ENCODE measurements around the gene JAK1. TPM values are rescaled to one million over a fixed set of nuclear protein-coding genes. Genes with fewer than 3 reads are reported as not detected.

The JAK1 gene
- total RNA-seq, 1 experiment from 2014 or later = 130 TPM

DNA sequence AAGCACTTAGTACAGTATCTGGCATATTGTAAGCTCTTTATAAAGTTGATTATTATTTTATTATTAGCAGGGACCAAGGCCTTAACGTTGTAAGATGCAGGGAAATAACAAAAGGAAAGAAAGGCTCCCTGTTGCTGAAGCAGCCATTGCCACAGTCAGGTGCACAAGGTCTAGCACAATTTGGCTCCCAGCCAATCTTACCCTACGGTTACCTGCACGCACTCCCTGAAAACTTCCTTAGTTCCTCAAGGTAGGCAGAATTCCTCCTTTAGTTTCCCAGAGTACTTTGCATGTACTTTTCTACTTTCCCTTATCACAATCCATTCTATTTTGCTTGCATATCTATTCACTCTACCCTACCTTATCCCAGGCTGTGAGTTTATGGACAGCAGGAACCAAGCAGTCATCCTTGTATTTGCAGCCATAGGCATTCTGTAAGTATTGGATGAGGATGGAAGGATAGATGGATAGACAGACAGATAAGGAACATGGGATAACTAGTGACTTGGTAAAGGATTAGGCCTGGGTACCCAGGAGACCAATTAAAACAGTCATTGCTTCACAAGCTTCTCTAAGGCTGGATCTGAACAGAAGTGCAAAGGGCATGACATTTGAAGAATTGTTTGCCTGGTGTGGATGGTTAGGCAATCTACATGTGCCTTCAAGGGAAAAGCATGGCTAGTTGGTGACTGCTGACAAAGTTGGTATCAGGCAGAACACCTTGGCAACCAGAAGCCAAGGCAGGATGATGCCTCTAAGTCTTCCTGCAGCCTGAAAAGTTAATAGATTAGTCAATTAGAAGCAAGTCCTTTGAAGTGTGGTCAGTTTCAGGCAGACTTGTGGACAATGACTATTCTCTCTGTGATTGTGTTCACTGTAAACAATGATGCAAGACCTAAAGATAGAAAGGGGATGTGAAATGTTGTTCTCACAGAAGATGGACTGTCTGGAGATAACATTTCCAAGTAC is 20.8 kb upstream of the JAK1 start:
- no TSS peak for BruUV-seq (replicated peaks)
- Mint-ChIP-seq H3K9me3 (ENCODE audit: low read depth, unreplicated experiment) (no peaks in the 10 kb centered on the region), H3K4me1 (ENCODE audit: low read depth, unreplicated experiment) (peaks cover 38% of the 10 kb centered on the region), H3K36me3 (ENCODE audit: insufficient read depth, unreplicated experiment) (peaks cover 7% of the 10 kb centered on the region), H3K27ac (ENCODE audit: unreplicated experiment) (no peak overlapping the region), H3K27me3 (ENCODE audit: unreplicated experiment) (no peaks in the 10 kb centered on the region), H3K4me3 (ENCODE audit: low read depth, unreplicated experiment) (no peak overlapping the region)
- CTCF ChIA-PET = no interaction called here
- peak; percentile 30 for DNase-seq
- intact Hi-C loops (cut with micrococcal nuclease; ENCODE audit: unreplicated experiment) = no loop called here
- TF ChIP-seq, protein P1, sequence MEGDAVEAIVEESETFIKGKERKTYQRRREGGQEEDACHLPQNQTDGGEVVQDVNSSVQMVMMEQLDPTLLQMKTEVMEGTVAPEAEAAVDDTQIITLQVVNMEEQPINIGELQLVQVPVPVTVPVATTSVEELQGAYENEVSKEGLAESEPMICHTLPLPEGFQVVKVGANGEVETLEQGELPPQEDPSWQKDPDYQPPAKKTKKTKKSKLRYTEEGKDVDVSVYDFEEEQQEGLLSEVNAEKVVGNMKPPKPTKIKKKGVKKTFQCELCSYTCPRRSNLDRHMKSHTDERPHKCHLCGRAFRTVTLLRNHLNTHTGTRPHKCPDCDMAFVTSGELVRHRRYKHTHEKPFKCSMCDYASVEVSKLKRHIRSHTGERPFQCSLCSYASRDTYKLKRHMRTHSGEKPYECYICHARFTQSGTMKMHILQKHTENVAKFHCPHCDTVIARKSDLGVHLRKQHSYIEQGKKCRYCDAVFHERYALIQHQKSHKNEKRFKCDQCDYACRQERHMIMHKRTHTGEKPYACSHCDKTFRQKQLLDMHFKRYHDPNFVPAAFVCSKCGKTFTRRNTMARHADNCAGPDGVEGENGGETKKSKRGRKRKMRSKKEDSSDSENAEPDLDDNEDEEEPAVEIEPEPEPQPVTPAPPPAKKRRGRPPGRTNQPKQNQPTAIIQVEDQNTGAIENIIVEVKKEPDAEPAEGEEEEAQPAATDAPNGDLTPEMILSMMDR (IDR thresholded peaks at IDR 0.05; ENCODE audit: unreplicated experiment) = no peak

DNA sequence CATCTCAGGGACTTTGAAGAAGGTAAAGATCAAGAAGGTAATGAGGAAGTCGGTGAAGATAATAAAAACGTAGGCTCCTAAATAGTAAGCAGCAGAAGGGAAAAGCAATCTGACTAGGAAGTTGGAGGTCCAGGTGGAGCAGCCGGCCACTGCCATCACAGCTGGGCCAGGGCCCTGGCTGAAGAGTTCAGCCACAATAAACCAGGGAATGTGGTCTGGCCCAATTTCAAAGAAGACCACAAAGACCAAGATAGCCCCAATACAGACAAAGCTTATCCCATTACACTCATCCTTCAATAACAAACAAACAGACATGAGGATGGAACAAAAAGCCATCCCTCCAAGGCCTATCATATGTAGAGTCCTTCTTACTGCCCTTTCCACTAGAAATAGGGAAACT is 18.4 kb upstream of the JAK1 start:
- peaks cover 63% of the 10 kb centered on the region for H3K4me1 Mint-ChIP-seq (ENCODE audit: low read depth, unreplicated experiment)
- TF ChIP-seq, protein P1 (IDR thresholded peaks at IDR 0.05; ENCODE audit: unreplicated experiment) = no peak
- no peak for DNase-seq
- peaks cover 23% of the 10 kb centered on the region for H3K36me3 Mint-ChIP-seq (ENCODE audit: insufficient read depth, unreplicated experiment)
- no peaks in the 10 kb centered on the region for H3K9me3 Mint-ChIP-seq (ENCODE audit: low read depth, unreplicated experiment)
- no peak overlapping the region for H3K4me3 Mint-ChIP-seq (ENCODE audit: low read depth, unreplicated experiment)
- peak overlapping the region; percentile 71 for H3K27ac Mint-ChIP-seq (ENCODE audit: unreplicated experiment)
- H3K27me3 Mint-ChIP-seq (ENCODE audit: unreplicated experiment) = no peaks in the 10 kb centered on the region
- no TSS peak for BruUV-seq (replicated peaks)
- CTCF ChIA-PET = no interaction called here
- intact Hi-C loops (cut with micrococcal nuclease; ENCODE audit: unreplicated experiment) = loop anchor here (5.0 kb wide), 1 partner anchor 87 kb away; no protein-coding TSS in a partner anchor

DNA sequence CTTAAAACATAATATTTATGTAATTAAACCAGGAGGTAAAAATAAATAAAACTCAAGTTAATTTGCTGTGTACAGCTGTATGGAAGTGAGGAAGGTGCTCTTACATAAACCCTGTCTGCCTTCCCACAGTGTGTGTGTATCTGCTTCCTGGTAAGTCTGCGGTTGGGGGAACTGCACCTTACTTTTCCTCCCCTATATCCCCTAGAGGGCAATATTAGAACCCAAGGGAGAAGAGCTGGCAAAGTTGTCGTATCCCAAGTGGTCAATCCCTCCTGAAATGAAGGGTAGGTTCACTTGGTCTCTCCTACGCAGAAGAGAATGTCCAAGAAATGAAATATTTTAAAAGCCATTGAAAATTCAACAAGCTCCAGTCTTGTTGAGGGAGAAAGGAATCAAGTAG is 17.8 kb upstream of the JAK1 start:
- H3K27me3 Mint-ChIP-seq (ENCODE audit: unreplicated experiment) = no peaks in the 10 kb centered on the region
- CTCF ChIA-PET = no interaction called here
- H3K27ac Mint-ChIP-seq (ENCODE audit: unreplicated experiment) = peak overlapping the region; percentile 71
- H3K4me3 Mint-ChIP-seq (ENCODE audit: low read depth, unreplicated experiment) = no peak overlapping the region
- no TSS peak for BruUV-seq (replicated peaks)
- peaks cover 23% of the 10 kb centered on the region for H3K36me3 Mint-ChIP-seq (ENCODE audit: insufficient read depth, unreplicated experiment)
- no peaks in the 10 kb centered on the region for H3K9me3 Mint-ChIP-seq (ENCODE audit: low read depth, unreplicated experiment)
- H3K4me1 Mint-ChIP-seq (ENCODE audit: low read depth, unreplicated experiment) = peaks cover 64% of the 10 kb centered on the region
- DNase-seq = no peak
- intact Hi-C loops (cut with micrococcal nuclease; ENCODE audit: unreplicated experiment) = loop anchor here (5.0 kb wide), 1 partner anchor 87 kb away; no protein-coding TSS in a partner anchor
- TF ChIP-seq, protein P1 (IDR thresholded peaks at IDR 0.05; ENCODE audit: unreplicated experiment) = no peak

DNA sequence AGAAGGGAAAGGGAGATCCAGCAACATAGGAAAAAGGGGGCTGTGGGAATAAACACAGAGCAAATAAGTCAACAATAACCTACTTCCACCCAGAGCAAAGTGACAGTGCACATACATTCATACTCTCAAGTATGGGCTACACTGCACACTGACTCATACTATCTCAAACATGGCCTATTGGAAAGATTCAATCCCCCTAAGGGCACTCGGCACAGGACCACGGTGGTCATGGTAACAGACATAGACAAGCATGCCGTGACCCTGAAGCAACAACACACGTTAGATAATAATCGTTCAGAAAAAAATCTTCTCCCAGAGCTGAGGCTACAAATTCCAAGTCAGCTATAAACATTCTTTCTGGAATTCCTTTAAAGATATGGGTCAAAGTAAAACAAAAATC is 16.8 kb upstream of the JAK1 start:
- TF ChIP-seq, protein P1 (IDR thresholded peaks at IDR 0.05; ENCODE audit: unreplicated experiment) = no peak
- H3K4me1 Mint-ChIP-seq (ENCODE audit: low read depth, unreplicated experiment) = peaks cover 64% of the 10 kb centered on the region
- no peaks in the 10 kb centered on the region for H3K9me3 Mint-ChIP-seq (ENCODE audit: low read depth, unreplicated experiment)
- peak; percentile 67 for DNase-seq
- no TSS peak for BruUV-seq (replicated peaks)
- intact Hi-C loops (cut with micrococcal nuclease; ENCODE audit: unreplicated experiment) = loop anchor here (5.0 kb wide), 1 partner anchor 86 kb away; no protein-coding TSS in a partner anchor
- H3K4me3 Mint-ChIP-seq (ENCODE audit: low read depth, unreplicated experiment) = no peak overlapping the region
- CTCF ChIA-PET = interaction anchor here (0.5 to 1.2 kb wide), 2 partner anchors 67 to 825 kb away, joined by 3 read pairs; no protein-coding TSS in a partner anchor
- peaks cover 23% of the 10 kb centered on the region for H3K36me3 Mint-ChIP-seq (ENCODE audit: insufficient read depth, unreplicated experiment)
- peak overlapping the region; percentile 98 for H3K27ac Mint-ChIP-seq (ENCODE audit: unreplicated experiment)
- no peaks in the 10 kb centered on the region for H3K27me3 Mint-ChIP-seq (ENCODE audit: unreplicated experiment)
